ENCODE measurements around the gene KRT33A. TPM values are rescaled to one million over a fixed set of nuclear protein-coding genes. Genes with fewer than 3 reads are reported as not detected.

The KRT33A gene
- total RNA-seq, 1 experiment from 2014 or later, result not detected

- Histone ChIP-seq H3K79me2 (ENCODE audit: insufficient read depth, low read length) (no peaks in the 10 kb centered on the region), H3K14ac (ENCODE audit: insufficient read depth, low read length) (peak overlapping the region; percentile 10; the same call in 1 of the 2 replicates), H3K27me3 (ENCODE audit: insufficient read depth, low read length) (no peaks in the 10 kb centered on the region), H2BK15ac (ENCODE audit: low read depth, low read length) (no peak overlapping the region), H2BK20ac (ENCODE audit: low read depth, low read length, poor library complexity, severe bottlenecking) (no peak overlapping the region), H4K20me1 (ENCODE audit: control insufficient read depth, insufficient read depth, insufficient read length) (no peaks in the 10 kb centered on the region), H3K9ac (ENCODE audit: extremely low read depth, insufficient read length, low read length) (no peak overlapping the region), H4K91ac (ENCODE audit: insufficient read length, low read depth, low read length) (no peak overlapping the region), H4K8ac (replicated peaks; ENCODE audit: insufficient read length, low read depth, low read length) (no peak overlapping the region), H2AFZ (ENCODE audit: low read length) (no peak overlapping the region), H2AK5ac (ENCODE audit: insufficient read length, low read length) (no peak overlapping the region), H3K56ac (ENCODE audit: insufficient read length, low read depth, low read length) (no peak overlapping the region), H3K23me2 (ENCODE audit: insufficient read length, low read depth, low read length, poor library complexity, severe bottlenecking) (no peaks in the 10 kb centered on the region), H4K5ac (ENCODE audit: insufficient read length, low read depth, low read length) (no peak overlapping the region), H3K18ac (ENCODE audit: insufficient read length, low read depth, low read length) (no peak overlapping the region), H3K23ac (ENCODE audit: insufficient read length, low read depth, low read length) (no peak overlapping the region), H3T11ph (ENCODE audit: low read length) (no peak overlapping the region), H3K4ac (ENCODE audit: low read depth, low read length) (no peak overlapping the region), H2BK5ac (ENCODE audit: insufficient read length, low read length) (no peak overlapping the region), H3K4me2 (ENCODE audit: insufficient read depth, insufficient read length, low read length) (no peak overlapping the region), H3K4me1 (ENCODE audit: insufficient read depth, low read length) (no peaks in the 10 kb centered on the region), H3K79me1 (ENCODE audit: insufficient read depth, low read depth, low read length, poor library complexity, severe bottlenecking) (no peaks in the 10 kb centered on the region), H2BK12ac (ENCODE audit: insufficient read length, low read depth, low read length) (no peak overlapping the region), H2BK120ac (ENCODE audit: low read depth, low read length, poor library complexity, severe bottlenecking) (no peak overlapping the region), H3K27ac (ENCODE audit: insufficient read length, low read depth, low read length) (no peak overlapping the region), H3K9me3 (ENCODE audit: control insufficient read depth, low read depth, low read length) (no peaks in the 10 kb centered on the region)
- Mint-ChIP-seq H3K9me3 (no peaks in the 10 kb centered on the region), H3K36me3 (ENCODE audit: insufficient read depth in 1 of 3, low read depth in 3 of 3) (no peaks in the 10 kb centered on the region), H3K27me3 (ENCODE audit: low read depth) (peaks cover 15% of the 10 kb centered on the region), H3K27ac (peak overlapping the region in 2 of 3 experiments; percentile 5 to 12; a peak in 2 of 7 replicates), H3K4me1 (no peaks in the 10 kb centered on the region), H3K4me3 (no peak overlapping the region)
- no peak for TF ChIP-seq CTCF (conservative IDR thresholded peaks at IDR 0.05)
- no peak for DNase-seq
- WGBS (ENCODE audit: extremely low coverage, insufficient read length, low lambda C conversion rate), result no CpG with 5 or more reads among the region's 10 CpGs
Measured at GRCh38 chr17:41308251-41308917, 42.2 kb downstream of the KRT33A start.
